Activated naive CD8-positive, alpha-beta T cell treated with anti-CD3 and anti-CD28 coated beads for 36 hours (primary cell): ENCODE data around the gene GGNBP2. TPM values are rescaled to one million over a fixed set of nuclear protein-coding genes. Genes with fewer than 3 reads are reported as not detected.

ENCODE experiments used
- DNase-seq: peaks from one replicate; pipeline ENCODE4 v3.0.0; 2021
- H3K27ac Mint-ChIP-seq: one replicate; pipeline ENCODE4 v1.8.0; 2022; ENCODE audit warnings: mild to moderate bottlenecking, moderate library complexity, mixed read lengths
- H3K27me3 Mint-ChIP-seq: one replicate; pipeline ENCODE4 v1.8.0; 2022; ENCODE audit warnings: mild to moderate bottlenecking, mixed read lengths
- H3K36me3 Mint-ChIP-seq: one replicate; pipeline ENCODE4 v1.8.0; 2021; ENCODE audit warnings: mild to moderate bottlenecking, mixed read lengths
- H3K4me1 Mint-ChIP-seq: one replicate; pipeline ENCODE4 v1.8.0; 2021; ENCODE audit warnings: mixed read lengths
- H3K4me3 Mint-ChIP-seq: one replicate; pipeline ENCODE4 v1.8.0; 2022; ENCODE audit warnings: mild to moderate bottlenecking, moderate library complexity, mixed read lengths
- H3K9me3 Mint-ChIP-seq: one replicate; pipeline ENCODE4 v1.8.0; 2022; ENCODE audit warnings: mixed read lengths
- total RNA-seq, 2 experiments: library from RNA; stranded (reverse); gene quantifications; one replicate each; pipeline ENCODE4 v1.2.3, GENCODE V29; 2021

The GGNBP2 gene
- total RNA-seq, 2 experiments from 2014 or later = 72.8 to 74.6 TPM

DNA sequence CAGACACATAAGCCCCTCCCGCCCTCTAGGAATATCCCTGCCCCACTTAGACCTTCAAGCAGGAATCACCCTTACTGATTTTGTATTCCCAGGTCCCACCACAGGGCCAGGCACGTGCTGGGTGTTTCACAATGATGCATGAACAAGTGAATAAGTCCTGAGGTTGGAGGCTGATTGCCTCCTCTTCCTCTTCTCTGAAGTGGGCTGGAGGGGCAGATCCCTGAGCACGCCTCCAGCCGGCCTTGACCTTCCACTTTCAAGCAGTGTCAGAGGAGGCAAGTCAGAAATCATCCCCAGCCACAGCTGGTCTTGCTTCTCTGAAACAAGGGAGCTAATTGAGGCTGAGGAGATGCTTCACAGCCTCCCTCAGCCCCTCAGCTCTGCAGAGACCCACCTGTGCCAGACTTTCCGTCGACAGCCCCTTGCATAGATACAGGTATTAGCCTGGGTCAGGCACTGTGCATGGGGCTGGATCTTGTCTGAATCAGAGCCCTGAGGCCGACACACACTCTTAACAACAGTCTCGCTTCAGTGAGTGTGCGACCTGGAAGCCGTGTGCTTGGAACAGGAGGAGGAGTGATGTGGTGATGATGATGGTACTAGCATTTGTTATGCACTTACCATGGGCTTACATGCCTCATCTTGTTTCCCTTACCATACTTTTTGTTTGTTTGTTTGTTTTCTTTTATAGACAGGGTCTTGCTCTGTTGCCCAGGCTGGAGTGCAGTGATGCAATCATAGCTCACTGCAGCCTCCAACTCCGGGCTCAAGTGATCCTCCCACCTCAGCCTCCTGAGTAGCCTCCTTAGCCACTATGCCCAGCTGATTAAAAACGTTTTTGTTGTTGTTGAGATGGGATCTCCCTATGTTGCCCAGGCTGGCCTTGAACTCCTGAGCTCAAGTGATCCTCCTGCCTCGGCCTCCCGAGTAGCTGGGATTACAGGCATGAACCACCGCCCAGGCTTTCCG, 71.6 kb downstream of the GGNBP2 start:
- no peak for DNase-seq
- Mint-ChIP-seq H3K9me3 (no peaks in the 10 kb centered on the region), H3K27ac (no peak overlapping the region), H3K4me3 (no peak overlapping the region), H3K27me3 (no peaks in the 10 kb centered on the region), H3K36me3 (no peaks in the 10 kb centered on the region), H3K4me1 (no peaks in the 10 kb centered on the region)

DNA sequence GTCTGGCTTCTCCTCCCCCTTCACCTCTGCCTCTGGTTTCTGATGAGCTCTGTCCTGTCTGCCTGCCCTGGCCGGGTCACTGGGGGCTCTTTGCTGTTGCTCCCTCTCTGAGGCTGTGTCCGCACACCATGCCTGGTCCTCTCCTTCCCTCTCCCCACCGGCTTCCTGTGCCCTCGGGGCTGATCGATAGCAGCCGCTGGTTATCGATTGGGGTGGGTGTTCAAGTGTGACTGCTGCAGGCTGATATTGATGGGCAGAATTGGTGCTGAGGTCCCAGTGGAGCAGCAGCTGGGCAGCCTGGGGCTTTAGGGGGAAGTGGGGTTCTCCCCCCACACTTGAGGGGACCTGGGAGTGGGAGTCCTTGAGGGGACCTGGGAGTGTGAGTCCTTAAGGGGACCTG, 73.1 kb downstream of the GGNBP2 start:
- Mint-ChIP-seq H3K36me3 (no peaks in the 10 kb centered on the region), H3K9me3 (no peaks in the 10 kb centered on the region), H3K27ac (no peak overlapping the region), H3K27me3 (no peaks in the 10 kb centered on the region), H3K4me1 (no peaks in the 10 kb centered on the region), H3K4me3 (no peak overlapping the region)
- no peak for DNase-seq

DNA sequence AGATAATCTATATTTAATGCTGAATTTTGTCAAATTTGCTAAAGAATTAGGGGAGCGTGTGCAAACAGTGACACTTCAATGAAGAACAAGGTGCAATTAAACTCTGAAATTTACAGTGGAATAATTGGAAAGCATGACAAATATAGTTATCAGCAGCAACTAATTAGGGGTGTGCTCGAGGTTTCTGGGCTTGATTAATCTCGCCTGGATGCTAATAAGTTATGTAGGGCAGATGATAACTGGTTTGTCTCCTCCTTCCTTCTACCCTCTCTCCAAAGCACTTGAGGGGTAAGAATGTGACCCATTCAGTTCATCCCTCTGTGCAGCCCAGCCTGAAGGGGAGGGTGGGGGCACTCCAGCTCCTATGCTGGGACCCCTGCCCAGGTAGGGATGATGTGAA, 78.6 kb downstream of the GGNBP2 start:
- no peaks in the 10 kb centered on the region for H3K9me3 Mint-ChIP-seq
- H3K27me3 Mint-ChIP-seq = no peaks in the 10 kb centered on the region
- no peaks in the 10 kb centered on the region for H3K36me3 Mint-ChIP-seq
- H3K4me3 Mint-ChIP-seq = no peak overlapping the region
- no peak for DNase-seq
- no peaks in the 10 kb centered on the region for H3K4me1 Mint-ChIP-seq
- no peak overlapping the region for H3K27ac Mint-ChIP-seq

DNA sequence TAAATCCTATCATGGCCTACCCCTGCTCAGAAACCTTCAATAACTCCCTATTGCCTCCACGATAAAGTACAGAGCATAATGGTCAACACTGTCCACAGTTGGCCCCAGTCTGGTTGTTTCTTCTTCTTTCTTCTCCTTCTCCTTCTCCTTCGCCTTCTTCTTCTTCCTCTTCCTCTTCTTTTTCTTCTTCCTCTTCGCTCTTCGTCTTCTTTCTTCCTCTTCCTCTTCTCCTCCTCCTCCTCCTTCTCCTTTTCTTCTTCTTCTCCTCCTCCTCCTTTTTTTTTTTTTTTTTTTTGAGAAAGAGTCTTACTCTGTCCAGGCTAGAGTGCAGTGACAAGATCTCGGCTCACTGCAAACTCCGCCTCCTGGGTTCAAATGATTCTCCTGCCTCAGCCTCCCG, 80.5 kb downstream of the GGNBP2 start:
- H3K4me1 Mint-ChIP-seq = no peaks in the 10 kb centered on the region
- H3K27ac Mint-ChIP-seq = no peak overlapping the region
- H3K27me3 Mint-ChIP-seq = no peaks in the 10 kb centered on the region
- H3K4me3 Mint-ChIP-seq = no peak overlapping the region
- H3K9me3 Mint-ChIP-seq = no peaks in the 10 kb centered on the region
- H3K36me3 Mint-ChIP-seq = no peaks in the 10 kb centered on the region
- no peak for DNase-seq

DNA sequence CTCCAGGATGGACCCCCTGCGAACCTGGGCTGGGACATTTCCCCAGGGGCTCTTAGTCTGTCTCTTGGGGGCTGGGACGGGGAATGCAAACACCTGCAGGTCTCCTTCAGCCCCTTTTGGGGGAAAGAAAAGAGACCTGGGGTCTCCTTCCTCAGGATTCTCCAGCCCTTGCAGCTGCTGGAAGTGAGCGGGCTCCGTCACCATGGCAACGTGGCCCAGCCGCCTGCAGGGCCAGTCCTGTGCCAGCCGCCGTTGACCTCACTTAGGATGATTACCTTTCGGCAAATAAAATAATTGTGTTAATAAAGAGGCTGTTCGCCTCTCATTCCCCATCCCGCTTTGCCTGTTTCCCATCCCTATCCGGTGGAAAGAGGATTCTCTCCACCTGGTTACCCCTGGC, 82.4 kb downstream of the GGNBP2 start:
- DNase-seq = no peak
- H3K27ac Mint-ChIP-seq = no peak overlapping the region
- no peaks in the 10 kb centered on the region for H3K27me3 Mint-ChIP-seq
- H3K4me3 Mint-ChIP-seq = no peak overlapping the region
- H3K36me3 Mint-ChIP-seq = no peaks in the 10 kb centered on the region
- H3K4me1 Mint-ChIP-seq = no peaks in the 10 kb centered on the region
- no peaks in the 10 kb centered on the region for H3K9me3 Mint-ChIP-seq

DNA sequence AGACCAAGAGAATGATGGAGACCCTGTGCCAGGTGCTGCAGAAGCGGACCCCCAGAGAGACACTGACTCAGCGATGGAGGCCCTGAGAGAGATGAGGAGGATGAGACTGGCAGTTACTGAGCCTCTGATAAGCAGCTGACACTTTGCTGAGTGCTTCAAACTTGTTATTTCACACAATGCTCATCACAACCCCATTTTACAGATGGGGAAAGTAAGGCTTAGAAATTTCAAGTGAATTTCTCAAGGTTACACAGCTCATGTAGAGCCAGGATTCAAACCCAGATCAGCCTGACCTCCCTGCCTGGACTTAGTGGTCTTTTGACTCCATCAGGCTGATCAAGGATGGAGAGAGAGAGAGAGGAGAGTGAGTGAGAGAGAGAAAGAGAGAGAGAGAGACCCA, 83.9 kb downstream of the GGNBP2 start:
- Mint-ChIP-seq H3K4me3 (no peak overlapping the region), H3K36me3 (no peaks in the 10 kb centered on the region), H3K9me3 (no peaks in the 10 kb centered on the region), H3K27ac (no peak overlapping the region), H3K27me3 (peaks cover 4% of the 10 kb centered on the region), H3K4me1 (no peaks in the 10 kb centered on the region)
- DNase-seq = no peak

DNA sequence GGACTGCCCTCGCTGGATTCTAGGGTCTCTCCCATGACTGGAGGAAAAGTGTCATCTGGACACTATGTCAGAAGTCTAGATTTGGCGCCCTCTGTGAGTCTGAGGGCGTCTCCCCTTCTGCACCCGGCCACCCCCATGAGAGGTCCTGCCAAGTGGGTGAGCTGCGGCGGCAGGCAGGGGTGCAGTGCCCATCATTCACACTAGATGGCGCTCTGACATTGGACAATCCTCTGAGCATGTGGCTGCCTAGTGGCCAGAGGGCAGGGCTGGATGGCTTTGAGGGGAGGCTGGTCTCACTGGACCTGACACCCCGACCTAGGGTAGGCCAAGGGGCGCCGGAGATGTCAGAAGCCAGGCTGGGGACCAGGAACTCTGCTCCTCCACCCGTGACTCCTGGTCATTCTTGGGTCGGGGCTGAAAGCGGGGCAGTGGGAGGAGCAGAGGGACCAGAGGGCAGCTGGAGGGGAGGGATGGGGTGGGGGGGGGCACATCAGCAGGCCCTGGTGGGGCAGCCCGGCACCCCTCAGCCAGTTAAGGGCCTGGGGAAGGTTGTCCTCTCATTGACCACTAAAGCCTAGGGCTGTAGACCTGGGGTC, 84.6 kb downstream of the GGNBP2 start:
- H3K36me3 Mint-ChIP-seq = no peaks in the 10 kb centered on the region
- no peaks in the 10 kb centered on the region for H3K4me1 Mint-ChIP-seq
- H3K4me3 Mint-ChIP-seq = no peak overlapping the region
- no peak overlapping the region for H3K27ac Mint-ChIP-seq
- peak; percentile 76 for DNase-seq
- H3K9me3 Mint-ChIP-seq = no peaks in the 10 kb centered on the region
- peaks cover 4% of the 10 kb centered on the region for H3K27me3 Mint-ChIP-seq

DNA sequence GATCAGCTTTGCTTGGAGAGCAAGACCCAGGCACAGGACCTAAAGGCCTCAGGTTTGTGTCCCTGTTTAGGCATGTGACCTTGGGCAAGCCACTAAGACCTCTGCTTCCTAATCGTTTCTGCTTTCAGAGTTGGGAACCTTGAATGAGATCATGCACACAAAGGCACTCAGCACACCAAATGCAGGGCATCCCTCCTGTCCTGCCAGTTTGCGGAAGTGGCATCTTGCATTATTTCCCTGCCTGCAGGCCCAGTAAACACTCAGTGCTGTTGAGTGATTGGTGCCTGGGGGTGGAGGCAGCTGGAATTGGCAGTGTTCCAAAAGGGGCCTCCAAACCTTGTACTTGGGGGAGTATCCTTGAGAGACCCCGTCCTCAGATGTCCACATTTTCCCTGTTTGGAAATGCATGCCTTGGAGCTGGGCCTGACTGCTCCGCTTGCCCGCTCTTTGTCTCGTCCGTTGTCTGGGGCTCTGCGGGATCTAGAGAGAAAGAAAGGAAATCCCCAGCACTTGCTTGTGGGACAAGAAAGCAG, 85.3 kb downstream of the GGNBP2 start:
- Mint-ChIP-seq H3K27me3 (peaks cover 4% of the 10 kb centered on the region), H3K27ac (no peak overlapping the region), H3K4me3 (no peak overlapping the region), H3K9me3 (no peaks in the 10 kb centered on the region), H3K4me1 (no peaks in the 10 kb centered on the region), H3K36me3 (no peaks in the 10 kb centered on the region)
- DNase-seq = no peak

DNA sequence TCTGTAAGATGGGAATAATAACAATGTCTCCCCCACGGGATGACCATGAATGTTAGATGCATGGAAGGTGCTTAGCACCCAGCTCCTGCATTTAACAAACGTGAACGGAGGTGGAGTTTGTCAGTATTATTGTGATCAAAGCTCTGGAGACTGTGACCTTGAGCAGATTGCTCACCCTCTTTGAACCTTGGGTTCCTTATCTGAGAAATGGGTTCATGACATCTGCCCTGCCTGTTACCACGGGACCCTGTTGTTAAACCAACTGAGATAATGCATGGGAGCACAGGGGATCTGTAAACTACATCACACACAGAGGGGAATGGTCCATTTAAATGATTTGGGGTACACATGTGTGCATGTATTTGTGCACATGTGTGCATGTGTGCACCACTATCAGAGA, 86.3 kb downstream of the GGNBP2 start:
- H3K27ac Mint-ChIP-seq = no peak overlapping the region
- no peaks in the 10 kb centered on the region for H3K4me1 Mint-ChIP-seq
- DNase-seq = no peak
- no peaks in the 10 kb centered on the region for H3K9me3 Mint-ChIP-seq
- H3K4me3 Mint-ChIP-seq = no peak overlapping the region
- H3K36me3 Mint-ChIP-seq = no peaks in the 10 kb centered on the region
- H3K27me3 Mint-ChIP-seq = peaks cover 4% of the 10 kb centered on the region

DNA sequence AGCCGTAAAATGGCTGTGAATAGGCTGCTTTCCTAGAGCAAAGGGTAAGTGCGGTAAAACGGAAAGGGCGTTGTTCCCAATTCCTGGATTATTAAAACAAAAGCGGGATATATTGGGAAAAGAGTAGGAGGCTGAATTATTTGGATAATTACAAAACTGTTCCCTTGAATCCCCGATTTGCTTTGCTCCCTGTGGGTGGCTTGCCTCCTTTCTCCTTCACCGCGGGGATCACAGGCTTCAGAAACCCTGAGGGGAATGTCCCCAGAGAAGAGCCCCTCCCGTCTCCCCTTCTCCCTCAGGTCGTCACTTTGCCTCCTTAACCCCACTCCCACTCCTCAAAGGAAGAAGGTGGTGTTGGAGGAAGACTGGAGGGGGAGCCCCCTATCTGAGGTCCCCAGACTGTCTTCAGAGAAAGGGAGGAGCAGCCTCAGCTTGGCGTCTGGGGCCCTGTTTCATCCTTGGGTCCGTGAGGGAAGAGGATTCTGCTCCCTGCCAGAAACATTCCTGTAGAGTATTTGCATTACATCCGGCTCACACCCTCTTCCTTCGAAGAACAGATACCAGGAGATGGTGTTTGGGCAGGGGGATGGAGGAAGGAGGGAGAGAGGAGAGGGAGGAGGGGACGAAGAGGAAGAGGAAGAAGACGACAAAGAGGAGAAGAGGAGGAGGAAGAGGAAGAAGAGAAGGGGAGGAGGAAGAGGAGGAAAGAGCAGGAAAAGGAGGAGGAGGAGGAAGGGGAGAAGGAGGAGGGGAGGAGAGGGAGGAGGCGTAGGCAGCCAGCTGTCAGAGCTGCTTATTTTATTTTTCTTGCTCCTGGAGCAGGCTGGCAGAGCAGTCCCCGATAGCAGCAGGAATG, 88.4 kb downstream of the GGNBP2 start:
- Mint-ChIP-seq H3K9me3 (no peaks in the 10 kb centered on the region), H3K36me3 (no peaks in the 10 kb centered on the region), H3K27me3 (peaks cover 4% of the 10 kb centered on the region), H3K4me1 (no peaks in the 10 kb centered on the region), H3K27ac (no peak overlapping the region), H3K4me3 (no peak overlapping the region)
- DNase-seq = no peak

Other genes starting within 250 kb of the GGNBP2 start
- gene TBC1D3G, start 221.0 kb upstream of the GGNBP2 start, total RNA-seq = not detected
- gene TBC1D3H, start 156.5 kb upstream of the GGNBP2 start, total RNA-seq = under 1 TPM in 1 of 2 experiments, not detected in 1; 0.78 TPM
- gene ZNHIT3, start 58.2 kb upstream of the GGNBP2 start, total RNA-seq = 10 to 100 TPM; 52.4 to 59.7 TPM
- gene MYO19, start 10.1 kb upstream of the GGNBP2 start, total RNA-seq = 100 to 1,000 TPM; 123 to 134 TPM
- 10 to 100 TPM; 32.5 to 34.6 TPM for gene PIGW, start 9.9 kb upstream of the GGNBP2 start, total RNA-seq
- 10 to 100 TPM; 10.1 to 14.1 TPM for gene DHRS11, start 47.0 kb downstream of the GGNBP2 start, total RNA-seq
- 10 to 100 TPM; 24.4 to 26.4 TPM for gene MRM1, start 56.7 kb downstream of the GGNBP2 start, total RNA-seq